ENCODE measurements around the gene AGBL1.
"Not testable (repeated sequence)": the region's sequence is repeated elsewhere in the genome, so short reads cannot be mapped to it uniquely, and the experiment has no call there.

The AGBL1 gene

GRCh38 chr15:86411916-86412315 is 332.2 kb downstream of the AGBL1 start:
- no peak for DNase-seq

- no peak for DNase-seq
These were observed 333.5 kb downstream of the AGBL1 start for GRCh38 chr15:86413191-86413590.

- no peak for DNase-seq
These were observed 346.1 kb downstream of the AGBL1 start for GRCh38 chr15:86425746-86426145.

DNA sequence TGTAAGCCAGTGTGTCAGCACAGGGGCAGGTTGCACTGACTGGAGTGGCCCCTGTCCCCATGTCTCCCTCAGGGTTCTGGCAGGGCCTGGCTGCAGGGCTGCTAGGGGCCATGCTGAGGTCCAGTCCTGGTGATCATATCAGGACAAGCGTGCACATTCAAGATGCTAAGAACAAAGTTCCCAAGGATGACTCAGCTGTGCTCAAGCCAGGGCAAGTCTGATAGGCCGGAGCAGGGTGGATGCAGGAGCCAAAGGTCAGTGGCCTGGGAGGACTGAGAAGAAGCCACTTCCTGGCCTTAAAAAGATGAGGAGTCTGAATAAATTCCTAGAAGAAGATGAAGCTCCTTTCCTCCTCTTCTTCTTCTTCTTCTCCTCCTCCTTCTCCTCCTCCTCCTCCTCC is 353.2 kb downstream of the AGBL1 start:
- DNase-seq, result no peak

DNA sequence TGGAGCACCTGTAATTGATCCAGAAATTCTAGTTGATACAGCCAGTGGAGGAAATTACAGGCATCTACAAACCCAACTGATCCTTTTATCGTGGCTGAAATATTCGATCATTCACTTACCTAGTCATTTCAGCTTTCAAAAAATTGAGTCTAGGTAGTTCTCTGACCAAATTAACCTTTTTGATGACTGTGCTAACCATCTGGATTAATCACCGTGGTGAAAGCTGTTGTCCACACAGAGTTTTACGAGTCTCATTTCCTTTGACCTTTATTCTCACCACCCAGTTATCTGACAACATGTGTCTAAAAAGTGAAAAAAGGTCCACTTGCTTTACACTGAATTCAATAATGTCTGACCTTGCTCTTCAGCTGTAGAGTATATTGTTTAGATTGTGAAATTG is 354.3 kb downstream of the AGBL1 start:
- no peak for DNase-seq

DNA sequence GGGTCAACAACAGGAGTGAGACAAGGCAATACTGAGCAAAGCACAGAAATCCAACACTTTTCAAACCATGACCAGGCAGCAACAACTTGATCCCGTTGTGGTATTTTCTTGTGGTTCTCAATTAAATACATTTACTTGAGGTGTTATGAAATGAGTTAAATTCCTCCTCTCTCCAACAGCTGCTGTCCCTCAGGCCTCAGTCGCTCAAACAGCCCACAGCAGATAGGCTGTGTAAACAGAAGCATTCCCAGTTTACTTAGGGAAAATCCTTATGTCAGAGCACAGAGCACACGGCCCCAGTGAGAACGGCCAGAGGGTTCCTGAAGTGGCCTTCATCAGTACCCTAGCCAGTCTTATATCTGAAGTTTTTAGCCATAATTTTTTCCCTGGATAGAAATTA is 359.9 kb downstream of the AGBL1 start:
- no peak for DNase-seq

DNA sequence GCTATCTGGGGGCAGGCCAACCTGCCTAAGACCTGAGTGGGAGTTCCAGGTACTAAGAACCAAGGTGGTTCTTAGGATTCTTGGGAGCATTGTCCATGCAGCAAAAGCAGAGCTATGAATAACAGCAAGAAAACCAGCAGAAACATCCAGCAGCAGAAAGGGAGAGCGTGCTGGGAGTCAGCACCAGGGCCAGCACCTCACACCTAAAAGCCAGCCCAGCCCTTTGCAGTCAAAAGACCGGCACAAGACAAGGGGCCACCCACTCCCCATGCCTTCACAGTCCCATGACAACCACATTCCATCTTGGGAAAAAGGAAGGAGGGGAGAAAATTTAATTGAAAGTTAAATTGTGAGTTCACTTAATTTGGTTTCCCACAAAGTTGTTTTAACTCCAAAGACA is 364.9 kb downstream of the AGBL1 start:
- no peak for DNase-seq

DNA sequence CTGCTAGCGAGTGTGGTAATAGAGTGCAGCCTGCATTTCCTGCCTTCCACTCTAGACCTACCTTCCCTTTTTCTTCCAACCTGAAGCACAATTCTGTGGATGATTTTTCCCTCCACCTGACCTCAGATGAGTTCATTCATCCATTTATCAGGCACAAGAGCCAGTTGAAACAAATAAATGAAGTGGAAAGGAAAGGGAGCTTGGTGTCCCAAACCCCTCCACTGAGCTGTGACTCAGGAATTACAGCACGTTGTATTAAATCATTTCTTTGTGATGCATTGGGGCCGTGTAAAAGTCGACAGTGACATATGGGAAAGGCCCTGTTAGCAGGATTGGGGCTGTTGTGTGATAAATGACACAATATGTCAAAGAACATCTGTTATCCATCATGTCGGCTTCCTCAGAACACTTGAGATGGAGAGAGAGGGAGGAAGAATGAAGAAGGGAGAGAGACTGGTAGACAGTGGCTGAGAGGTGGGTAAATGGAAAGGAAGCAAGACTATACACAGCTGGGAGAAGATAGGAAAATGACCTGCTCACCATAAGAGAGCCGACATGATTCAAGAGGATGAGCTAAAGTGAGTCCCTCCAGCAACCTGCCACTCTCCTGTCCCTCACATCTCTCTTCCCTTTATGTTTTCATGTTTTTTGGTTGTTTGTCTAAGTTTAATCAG is 366.0 kb downstream of the AGBL1 start:
- DNase-seq, result no peak

DNA sequence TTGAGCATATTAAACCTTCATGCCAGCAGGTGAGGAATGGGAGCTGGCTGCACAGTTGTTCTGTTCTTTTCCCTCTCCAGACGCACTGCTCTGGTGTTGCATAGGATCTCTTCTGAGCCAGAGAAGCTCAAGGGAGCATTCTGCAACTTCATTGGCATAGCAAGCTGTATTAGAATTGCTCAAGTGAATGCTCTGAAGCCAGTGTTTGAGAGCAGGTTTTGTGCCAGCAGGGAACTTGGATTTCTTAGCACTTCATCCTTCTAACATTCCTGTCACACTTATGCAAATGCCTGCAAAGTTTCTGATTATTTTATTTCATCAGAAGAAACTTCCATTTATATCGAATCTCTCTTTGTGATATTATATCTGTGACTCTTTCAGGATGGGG is 366.6 kb downstream of the AGBL1 start:
- DNase-seq, result no peak

DNA sequence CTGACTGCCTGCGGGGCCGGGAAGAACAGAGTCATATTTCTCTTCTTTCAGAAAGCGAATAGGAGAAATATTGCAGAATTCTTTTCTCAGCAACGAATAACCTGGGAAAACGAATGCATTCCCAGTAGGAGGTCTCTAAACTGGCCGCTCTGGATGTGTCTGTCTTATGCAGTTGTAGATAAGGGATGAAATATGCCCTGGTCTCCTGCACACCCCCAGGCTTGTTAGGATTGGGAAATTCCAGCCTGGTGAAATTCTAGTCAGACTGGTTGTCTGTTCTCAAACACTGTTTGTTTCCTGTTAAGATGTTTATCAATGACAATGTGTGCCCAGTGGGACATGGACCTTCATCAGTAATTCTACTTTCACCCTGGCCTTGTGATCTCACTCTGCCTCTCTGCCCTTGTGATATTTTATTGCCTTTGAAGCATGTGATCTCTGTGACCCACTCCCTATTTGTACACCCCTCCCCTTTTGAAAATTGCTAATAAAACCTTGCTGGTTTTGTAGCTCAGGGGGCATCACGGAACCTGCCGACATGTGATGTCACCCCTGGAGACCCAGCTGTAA is 385.9 kb downstream of the AGBL1 start:
- DNase-seq, result not testable (repeated sequence)

- DNase-seq, result no peak
These were observed 402.0 kb downstream of the AGBL1 start for GRCh38 chr15:86481720-86482119.

- no peak for DNase-seq
These were observed 404.3 kb downstream of the AGBL1 start for GRCh38 chr15:86483936-86484335.

GRCh38 chr15:86488046-86488445 is 408.4 kb downstream of the AGBL1 start:
- no peak for DNase-seq

- DNase-seq, result no peak
These were observed 410.3 kb downstream of the AGBL1 start for GRCh38 chr15:86489981-86490380.

DNA sequence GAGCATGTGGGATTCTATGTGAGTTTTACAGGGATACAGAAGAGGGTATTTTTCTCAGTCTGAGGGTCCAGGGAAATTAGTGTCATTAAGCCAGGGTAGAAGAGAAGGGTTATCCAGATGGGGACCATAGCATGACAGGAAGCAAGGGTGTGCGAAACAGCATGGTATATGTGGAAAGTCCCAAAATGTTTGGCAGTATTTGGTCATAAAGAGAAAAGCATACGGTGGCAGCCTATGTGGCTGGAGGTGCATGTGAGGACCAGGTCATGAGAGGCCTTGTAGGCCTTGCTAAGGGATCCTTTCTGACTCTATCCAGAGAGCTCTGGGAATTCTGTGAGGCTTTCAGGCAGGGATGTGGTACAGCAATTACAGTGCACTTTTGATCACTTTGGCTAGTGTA is 411.4 kb downstream of the AGBL1 start:
- no peak for DNase-seq

DNA sequence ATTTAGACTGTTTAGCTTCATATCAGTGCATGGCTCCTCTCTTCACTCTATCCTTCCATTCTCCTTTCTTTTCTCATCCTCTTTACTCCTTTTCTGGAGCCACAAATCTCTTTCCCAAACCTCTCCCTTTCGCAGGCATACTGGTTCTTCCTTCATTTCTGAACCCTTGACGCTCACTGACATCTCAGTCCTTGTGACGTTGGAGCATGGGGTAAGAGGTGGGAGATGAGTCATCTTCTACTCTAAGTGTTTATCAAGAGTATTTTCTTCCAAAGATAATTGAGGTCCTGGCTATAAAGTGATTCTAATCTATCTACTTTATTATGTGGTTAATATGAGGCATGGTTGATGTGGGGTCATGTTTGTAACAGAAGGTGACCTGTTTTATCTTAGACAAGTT is 414.2 kb downstream of the AGBL1 start:
- DNase-seq, result no peak

- no peak for DNase-seq
These were observed 414.8 kb downstream of the AGBL1 start for GRCh38 chr15:86494475-86494874.

- DNase-seq, result no peak
These were observed 422.6 kb downstream of the AGBL1 start for GRCh38 chr15:86502301-86502700.

- DNase-seq, result no peak
These were observed 426.3 kb downstream of the AGBL1 start for GRCh38 chr15:86505951-86506350.

DNA sequence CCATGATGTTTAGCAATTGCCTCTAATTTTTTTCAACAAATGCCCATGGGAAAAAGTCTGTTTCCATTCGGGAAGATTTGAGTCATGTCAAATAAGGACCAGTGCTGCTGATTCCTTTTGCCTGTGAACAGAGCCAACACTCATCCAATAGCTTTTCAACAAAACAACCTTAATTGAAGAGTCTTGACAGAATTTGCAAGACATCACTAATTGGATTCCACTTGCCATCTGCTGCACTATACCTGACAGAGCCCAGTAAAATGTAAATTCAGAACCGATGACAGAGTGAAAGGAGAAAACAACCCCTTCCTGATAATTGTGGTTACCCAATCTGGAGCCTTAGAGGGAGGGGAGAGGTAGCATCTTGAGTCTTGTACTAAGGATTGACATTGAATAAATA is 426.7 kb downstream of the AGBL1 start:
- DNase-seq, result no peak

DNA sequence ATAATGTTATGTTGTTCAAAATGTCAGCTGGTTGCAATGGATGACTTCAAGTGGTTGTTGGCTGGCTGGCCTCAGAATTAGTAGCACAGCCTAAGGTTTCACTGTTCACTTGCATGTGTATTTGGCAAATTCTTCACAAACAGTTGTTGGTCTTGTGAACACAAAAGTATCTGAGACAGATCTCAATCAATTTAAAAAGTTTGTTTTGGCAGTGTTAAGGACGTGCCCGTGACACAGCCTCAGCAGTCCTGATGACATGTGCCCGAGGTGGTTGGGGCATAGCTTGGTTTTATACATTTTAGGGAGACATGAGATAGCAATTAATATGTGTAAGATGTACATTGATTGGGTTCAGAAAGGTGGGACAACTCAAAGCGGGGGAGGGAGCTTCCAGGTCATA is 436.0 kb downstream of the AGBL1 start:
- no peak for DNase-seq

DNA sequence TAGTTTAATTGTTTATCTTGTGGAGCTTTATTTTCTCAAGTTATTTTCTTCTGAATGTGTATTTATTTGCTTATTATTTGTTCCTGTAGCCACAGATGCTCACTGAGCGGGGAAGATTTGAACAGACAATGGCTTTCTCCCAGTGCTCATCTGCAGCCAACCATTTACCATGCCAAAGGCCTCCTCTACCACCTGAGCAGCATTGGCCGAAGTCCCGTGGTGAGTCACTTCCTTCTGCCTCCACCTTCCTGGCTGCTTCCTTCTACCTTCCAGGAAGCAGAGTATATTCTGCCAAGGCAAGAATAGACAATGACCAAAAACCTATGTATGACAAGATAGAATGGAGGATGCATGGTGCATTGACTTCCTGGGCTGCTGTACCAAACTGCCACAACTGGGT is 443.1 kb downstream of the AGBL1 start:
- no peak for DNase-seq

DNA sequence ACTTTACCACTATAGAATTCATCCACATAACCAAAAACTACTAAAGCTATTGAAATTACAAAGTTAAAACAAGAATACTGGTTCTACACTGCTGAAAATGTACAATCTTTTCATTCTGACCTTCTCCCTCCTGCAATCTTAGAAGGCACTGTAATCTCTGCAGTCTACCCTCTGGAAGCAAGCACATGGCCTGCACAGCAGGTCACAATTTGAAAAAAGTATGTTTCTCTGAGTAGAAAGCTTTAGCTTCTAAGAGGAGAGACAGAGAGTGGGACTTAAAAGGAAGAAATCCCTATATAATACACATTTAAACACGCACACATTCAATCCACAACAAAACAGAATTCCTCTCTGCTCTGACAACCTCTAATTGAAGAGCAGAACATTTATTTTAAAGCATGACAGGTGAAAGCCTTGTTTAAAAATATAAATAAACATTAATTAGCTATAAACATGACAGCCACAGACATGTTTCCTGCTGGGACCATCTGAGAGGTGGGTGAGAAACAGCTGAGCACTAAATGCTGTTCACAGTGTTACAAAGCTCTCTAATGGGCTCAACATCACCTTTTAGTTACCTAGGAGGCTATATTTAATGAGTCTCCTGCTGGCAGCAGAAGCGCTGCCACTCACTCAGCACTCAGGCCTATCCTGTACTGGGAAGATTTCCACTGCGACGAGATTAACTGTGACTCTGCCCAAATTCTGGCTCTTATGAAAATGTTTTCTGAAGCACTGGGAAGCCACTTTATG is 447.4 kb downstream of the AGBL1 start:
- no peak for DNase-seq

DNA sequence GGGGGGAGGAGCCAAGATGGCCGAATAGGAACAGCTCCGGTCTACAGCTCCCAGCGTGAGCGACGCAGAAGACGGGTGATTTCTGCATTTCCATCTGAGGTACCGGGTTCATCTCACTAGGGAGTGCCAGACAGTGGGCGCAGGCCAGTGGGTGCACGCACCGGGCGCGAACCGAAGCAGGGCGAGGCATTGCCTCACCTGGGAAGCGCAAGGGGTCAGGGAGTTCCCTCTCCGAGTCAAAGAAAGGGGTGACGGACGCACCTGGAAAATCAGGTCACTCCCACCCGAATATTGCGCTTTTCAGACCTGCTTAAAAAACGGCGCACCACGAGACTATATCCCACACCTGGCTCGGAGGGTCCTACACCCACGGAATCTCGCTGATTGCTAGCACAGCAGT is 448.4 kb downstream of the AGBL1 start:
- DNase-seq, result not testable (repeated sequence)

DNA sequence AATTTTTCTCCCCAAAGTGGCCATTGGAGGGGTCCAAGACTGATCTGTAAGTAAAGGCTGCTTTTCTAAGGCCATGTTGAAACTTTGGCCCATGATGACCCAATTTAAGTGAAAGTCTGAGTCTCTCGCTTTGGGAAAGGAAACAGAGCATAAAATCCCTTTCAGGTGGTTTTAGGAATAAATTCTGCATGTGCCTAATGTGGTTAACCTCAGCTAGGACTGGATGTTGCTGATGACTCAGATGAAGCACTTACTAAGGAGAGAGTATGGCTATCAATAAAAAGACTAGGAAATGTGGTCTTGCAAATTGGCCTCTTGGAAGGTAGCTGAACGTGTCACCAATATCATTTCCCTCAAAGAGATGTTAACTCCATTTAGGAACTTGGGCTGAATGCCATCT is 458.5 kb downstream of the AGBL1 start:
- no peak for DNase-seq

Measured in activated CD4-positive, alpha-beta T cell treated with anti-CD3 and anti-CD28 coated beads, Interleukin-2, Interleukin-6, amounts not matched to agents 100 ng/mL and 50 ng/mL, durations not matched to agents 16 hours and 8 hours (primary cell).